ENCODE data around the gene MAT2A. TPM values are rescaled to one million over a fixed set of nuclear protein-coding genes. Genes with fewer than 3 reads are reported as not detected.

The MAT2A gene
- total RNA-seq, 1 donor from 2014 or later = 81.9 TPM

DNA sequence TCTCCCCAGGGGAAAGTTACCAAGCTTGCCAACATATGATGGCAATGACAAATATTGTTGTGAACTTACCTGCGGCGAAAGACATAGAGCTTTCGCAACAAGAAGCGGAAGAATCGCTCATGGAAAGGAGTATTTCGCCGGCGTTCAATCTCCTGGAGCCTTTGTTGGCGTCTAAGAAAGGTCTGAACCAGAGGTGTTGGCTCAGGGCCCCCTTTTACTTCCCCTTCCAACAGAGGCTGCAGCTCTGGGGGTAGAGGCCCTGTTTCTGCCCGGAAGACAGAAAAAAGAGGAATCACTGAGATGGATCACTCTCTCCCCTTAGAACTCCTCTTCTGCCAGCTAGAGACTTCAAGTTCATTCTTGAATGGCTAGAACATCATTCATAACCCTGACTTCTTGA is 11.5 kb downstream of the MAT2A start:
- H3K36me3 ChIP-seq (ENCODE audit: control insufficient read depth, insufficient read depth, low read length) = peaks cover 8% of the 10 kb centered on the region
- H3K4me3 ChIP-seq (ENCODE audit: low read depth, low read length) = no peak overlapping the region
- H3K27me3 ChIP-seq (ENCODE audit: control insufficient read depth, insufficient read depth, low read length) = no peaks in the 10 kb centered on the region
- DNase-seq (ENCODE audit: low read depth) = peak; percentile 23
- TF ChIP-seq, protein P1, sequence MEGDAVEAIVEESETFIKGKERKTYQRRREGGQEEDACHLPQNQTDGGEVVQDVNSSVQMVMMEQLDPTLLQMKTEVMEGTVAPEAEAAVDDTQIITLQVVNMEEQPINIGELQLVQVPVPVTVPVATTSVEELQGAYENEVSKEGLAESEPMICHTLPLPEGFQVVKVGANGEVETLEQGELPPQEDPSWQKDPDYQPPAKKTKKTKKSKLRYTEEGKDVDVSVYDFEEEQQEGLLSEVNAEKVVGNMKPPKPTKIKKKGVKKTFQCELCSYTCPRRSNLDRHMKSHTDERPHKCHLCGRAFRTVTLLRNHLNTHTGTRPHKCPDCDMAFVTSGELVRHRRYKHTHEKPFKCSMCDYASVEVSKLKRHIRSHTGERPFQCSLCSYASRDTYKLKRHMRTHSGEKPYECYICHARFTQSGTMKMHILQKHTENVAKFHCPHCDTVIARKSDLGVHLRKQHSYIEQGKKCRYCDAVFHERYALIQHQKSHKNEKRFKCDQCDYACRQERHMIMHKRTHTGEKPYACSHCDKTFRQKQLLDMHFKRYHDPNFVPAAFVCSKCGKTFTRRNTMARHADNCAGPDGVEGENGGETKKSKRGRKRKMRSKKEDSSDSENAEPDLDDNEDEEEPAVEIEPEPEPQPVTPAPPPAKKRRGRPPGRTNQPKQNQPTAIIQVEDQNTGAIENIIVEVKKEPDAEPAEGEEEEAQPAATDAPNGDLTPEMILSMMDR (IDR thresholded peaks at IDR 0.05; ENCODE audit: insufficient read depth, low read length, severe bottlenecking) = no peak
- no peak for FAIRE-seq

DNA sequence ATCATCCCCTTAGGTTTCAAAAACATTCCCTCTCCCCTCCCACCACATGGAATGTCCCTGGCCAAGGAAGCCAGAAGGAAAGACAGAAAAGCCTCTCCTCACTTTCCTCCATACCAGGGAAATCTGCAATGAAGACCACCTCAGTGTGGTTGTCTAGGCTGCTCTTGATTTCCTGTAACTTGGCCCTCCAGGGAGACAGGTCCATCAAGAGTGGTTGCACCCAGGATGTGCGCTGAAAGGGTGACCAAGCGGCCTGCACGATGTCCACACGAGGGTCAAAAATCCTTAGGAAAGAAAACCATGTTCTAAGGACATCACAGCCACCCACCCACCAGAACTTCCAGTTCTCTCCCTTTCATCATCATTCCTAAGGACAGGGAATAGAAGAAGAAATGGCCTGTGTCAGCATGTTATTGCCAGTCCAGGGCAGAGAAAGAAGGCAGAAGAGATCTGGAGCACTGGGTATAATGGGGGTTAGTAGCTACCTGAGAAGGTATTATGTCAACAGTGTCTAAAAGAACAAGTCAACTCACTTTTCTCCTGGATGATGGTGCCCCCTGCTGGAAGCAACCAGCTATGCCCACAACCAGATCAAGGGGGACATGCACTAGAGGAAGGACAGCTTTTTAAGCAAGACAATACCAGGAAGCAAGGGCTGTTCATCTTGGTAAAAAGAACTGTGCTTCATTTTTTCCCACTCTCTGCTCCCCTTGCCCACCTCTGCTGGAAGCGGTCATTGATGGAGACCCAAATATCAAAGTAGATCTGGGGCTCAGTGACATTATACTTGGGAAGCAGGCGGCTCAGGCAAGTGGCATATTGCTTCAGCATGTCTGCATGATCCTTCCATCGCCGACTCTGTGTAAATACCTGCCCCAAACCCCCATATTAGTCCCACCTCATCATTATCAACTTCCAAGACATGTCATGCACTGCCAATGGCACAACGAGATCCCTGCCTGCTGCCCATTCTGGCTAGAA is 13.0 kb downstream of the MAT2A start:
- TF ChIP-seq, protein P1 (IDR thresholded peaks at IDR 0.05; ENCODE audit: insufficient read depth, low read length, severe bottlenecking) = peak; percentile 85
- FAIRE-seq (no peak), DNase-seq (ENCODE audit: low read depth) (peak; percentile 82)
- H3K36me3 ChIP-seq (ENCODE audit: control insufficient read depth, insufficient read depth, low read length) = peaks cover 8% of the 10 kb centered on the region
- H3K4me3 ChIP-seq (ENCODE audit: low read depth, low read length) = no peak overlapping the region
- H3K27me3 ChIP-seq (ENCODE audit: control insufficient read depth, insufficient read depth, low read length) = no peaks in the 10 kb centered on the region

DNA sequence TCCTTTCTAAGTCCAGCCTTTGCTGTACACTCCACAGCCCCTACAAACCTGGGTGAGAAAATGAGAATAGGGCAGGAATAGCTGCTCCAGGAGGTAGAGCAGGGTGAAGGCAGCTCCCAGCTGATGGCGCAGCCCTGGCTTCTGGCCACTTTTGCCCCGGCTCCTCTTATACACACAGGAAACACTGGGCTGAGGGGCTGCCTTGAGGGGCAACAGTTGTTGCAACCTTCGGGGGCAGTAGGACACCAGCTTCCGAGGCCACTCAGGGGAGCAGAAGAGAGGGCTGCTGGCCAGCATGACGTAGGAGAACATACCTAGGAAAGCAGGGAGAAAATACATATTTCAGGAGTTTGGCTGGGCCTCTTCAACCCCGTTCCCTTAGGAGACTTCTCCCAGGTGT is 14.2 kb downstream of the MAT2A start:
- Histone ChIP-seq H3K4me3 (ENCODE audit: low read depth, low read length) (no peak overlapping the region), H3K36me3 (ENCODE audit: control insufficient read depth, insufficient read depth, low read length) (peaks cover 8% of the 10 kb centered on the region), H3K27me3 (ENCODE audit: control insufficient read depth, insufficient read depth, low read length) (no peaks in the 10 kb centered on the region)
- no peak for FAIRE-seq
- DNase-seq (ENCODE audit: low read depth) = no peak
- TF ChIP-seq, protein P1 (IDR thresholded peaks at IDR 0.05; ENCODE audit: insufficient read depth, low read length, severe bottlenecking) = no peak

DNA sequence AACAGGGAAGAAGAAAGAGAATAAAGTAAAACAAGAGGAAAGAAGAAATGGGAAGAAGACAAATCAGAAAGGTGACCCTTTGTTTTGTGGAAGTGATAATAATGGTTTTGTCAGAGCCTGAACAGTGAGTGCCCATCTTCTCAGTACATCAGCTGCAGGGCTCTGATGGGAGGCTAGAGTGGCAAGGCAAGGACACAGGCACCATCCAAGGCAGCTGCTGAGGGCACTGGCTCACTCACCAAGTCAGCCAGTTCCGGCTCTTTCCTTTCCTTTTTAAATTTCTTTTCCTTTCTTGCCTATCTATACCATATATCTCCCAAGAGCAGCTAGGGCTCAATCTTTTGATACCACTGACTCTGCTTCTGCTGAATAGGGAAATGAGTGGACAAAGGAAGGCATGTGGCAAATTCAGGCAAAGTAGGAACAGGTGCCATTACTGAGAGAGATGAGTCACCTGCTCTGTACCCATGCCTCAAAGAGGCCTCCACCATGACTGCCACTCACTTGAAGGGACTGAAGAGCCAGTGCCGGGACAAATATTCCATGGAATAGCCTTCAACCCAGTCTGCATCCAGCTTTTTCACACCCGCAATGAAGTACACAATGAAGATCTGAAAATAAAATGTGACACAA is 16.1 kb downstream of the MAT2A start:
- no peak for FAIRE-seq
- no peak for DNase-seq (ENCODE audit: low read depth)
- TF ChIP-seq, protein P1 (IDR thresholded peaks at IDR 0.05; ENCODE audit: insufficient read depth, low read length, severe bottlenecking) = no peak
- Histone ChIP-seq H3K36me3 (ENCODE audit: control insufficient read depth, insufficient read depth, low read length) (peaks cover 13% of the 10 kb centered on the region), H3K27me3 (ENCODE audit: control insufficient read depth, insufficient read depth, low read length) (no peaks in the 10 kb centered on the region), H3K4me3 (ENCODE audit: low read depth, low read length) (no peak overlapping the region)

DNA sequence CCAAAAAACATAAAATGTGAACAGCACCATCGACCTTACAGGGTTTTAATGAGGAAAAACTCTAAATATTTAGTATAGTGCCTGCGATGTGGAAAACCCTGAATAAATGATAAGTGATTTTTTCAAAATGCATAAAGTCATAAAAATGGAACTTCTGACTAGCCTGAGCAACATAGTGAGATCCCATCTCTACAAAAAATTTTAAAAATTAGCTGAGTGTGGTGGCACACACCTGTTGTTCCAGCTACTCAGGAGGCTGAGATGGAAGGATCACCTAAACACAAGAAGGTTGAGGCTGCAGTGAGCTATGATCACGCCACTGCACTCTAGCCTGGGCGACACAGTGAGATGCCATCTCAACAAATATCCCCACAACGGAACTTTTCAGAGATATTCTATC is 18.2 kb downstream of the MAT2A start:
- peaks cover 13% of the 10 kb centered on the region for H3K36me3 ChIP-seq (ENCODE audit: control insufficient read depth, insufficient read depth, low read length)

More for the DNA sequence above, 18.2 kb downstream of the MAT2A start:
- FAIRE-seq (no peak), DNase-seq (ENCODE audit: low read depth) (no peak)
- H3K4me3 ChIP-seq (ENCODE audit: low read depth, low read length) = no peak overlapping the region
- H3K27me3 ChIP-seq (ENCODE audit: control insufficient read depth, insufficient read depth, low read length) = no peaks in the 10 kb centered on the region
- TF ChIP-seq, protein P1 (IDR thresholded peaks at IDR 0.05; ENCODE audit: insufficient read depth, low read length, severe bottlenecking) = no peak

All from bronchial epithelial cell (primary cell).